Ishikawa (cell line): ENCODE measurements around the gene PTTG1.

ENCODE experiments used
- CEBPB ChIP-seq: IDR thresholded peaks from 2 replicates; pipeline ENCODE4 v1.6.1; 2012
- CREB1 ChIP-seq: IDR thresholded peaks from 2 replicates; pipeline ENCODE4 v1.6.1; 2012; ENCODE audit warnings: low read depth
- EGR1 ChIP-seq: IDR thresholded peaks from 2 replicates; pipeline ENCODE4 v1.6.1; 2012
- EP300 ChIP-seq: IDR thresholded peaks from 2 replicates; pipeline ENCODE4 v1.6.1; 2012; ENCODE audit warnings: borderline replicate concordance
- FOXM1 ChIP-seq: IDR thresholded peaks from 2 replicates; pipeline ENCODE4 v1.6.1; 2012; ENCODE audit warnings: low read depth, borderline replicate concordance
- MAX ChIP-seq: IDR thresholded peaks from 2 replicates; pipeline ENCODE4 v1.6.1; 2012
- NFIC ChIP-seq: IDR thresholded peaks from 2 replicates; pipeline ENCODE4 v1.6.1; 2012
- RAD21 ChIP-seq: IDR thresholded peaks from 2 replicates; pipeline ENCODE4 v1.6.1; 2012; ENCODE audit warnings: low read depth
- REST ChIP-seq: IDR thresholded peaks from 2 replicates; pipeline ENCODE4 v1.6.1; 2012; ENCODE audit warnings: low read depth, mild to moderate bottlenecking
- TAF1 ChIP-seq: IDR thresholded peaks from 2 replicates; pipeline ENCODE4 v1.6.1; 2012; ENCODE audit warnings: low read depth, mild to moderate bottlenecking
- TCF12 ChIP-seq: IDR thresholded peaks from 2 replicates; pipeline ENCODE4 v1.6.1; 2012; ENCODE audit warnings: low read depth
- TEAD4 ChIP-seq: IDR thresholded peaks from 2 replicates; pipeline ENCODE4 v1.6.1; 2012
- USF1 ChIP-seq: IDR thresholded peaks from 2 replicates; pipeline ENCODE4 v1.6.1; 2012
- YY1 ChIP-seq: IDR thresholded peaks from 2 replicates; pipeline ENCODE4 v1.6.1; 2012; ENCODE audit warnings: low read depth
- ZBTB7A ChIP-seq: IDR thresholded peaks from 2 replicates; pipeline ENCODE4 v1.6.1; 2012; ENCODE audit warnings: low read depth

PTTG1 gene

GRCh38 chr5:160469156-160470144 lies 47.8 kb downstream of the PTTG1 start:
- no peak for TF ChIP-seq EP300

GRCh38 chr5:160470437-160471361 lies 49.0 kb downstream of the PTTG1 start:
- TF ChIP-seq CEBPB (no peak), EGR1 (no peak), FOXM1 (no peak), TAF1 (no peak), USF1 (no peak), ZBTB7A (no peak), NFIC (no peak), CREB1 (no peak), RAD21 (no peak), EP300 (no peak), TEAD4 (no peak), MAX (no peak), YY1 (no peak)

- TF ChIP-seq RAD21 (no peak), EGR1 (no peak)
Measured at GRCh38 chr5:160471761-160472160, 50.1 kb downstream of the PTTG1 start.

- TF ChIP-seq REST (no peak), USF1 (no peak), CREB1 (no peak), RAD21 (no peak), TAF1 (no peak), ZBTB7A (no peak)
Measured at GRCh38 chr5:160472482-160472881, 50.8 kb downstream of the PTTG1 start.

GRCh38 chr5:160473681-160474080 lies 52.0 kb downstream of the PTTG1 start:
- no peak for TF ChIP-seq TCF12
- TF ChIP-seq ZBTB7A, result no peak
- no peak for TF ChIP-seq EGR1
- no peak for TF ChIP-seq USF1
- TF ChIP-seq TEAD4, result no peak
- TF ChIP-seq REST, result no peak
- TF ChIP-seq RAD21, result no peak
- TF ChIP-seq EP300, result no peak
- TF ChIP-seq NFIC, result no peak
- TF ChIP-seq YY1, result no peak
- no peak for TF ChIP-seq TAF1

- no peak for TF ChIP-seq CREB1
- no peak for TF ChIP-seq YY1
- no peak for TF ChIP-seq TEAD4
- TF ChIP-seq NFIC, result no peak
- TF ChIP-seq RAD21, result no peak
- no peak for TF ChIP-seq EP300
- no peak for TF ChIP-seq CEBPB
- TF ChIP-seq MAX, result no peak
- TF ChIP-seq FOXM1, result no peak
- no peak for TF ChIP-seq TCF12
- no peak for TF ChIP-seq EGR1
- TF ChIP-seq USF1, result no peak
- TF ChIP-seq REST, result no peak
- no peak for TF ChIP-seq TAF1
- TF ChIP-seq ZBTB7A, result no peak
Measured at GRCh38 chr5:160474084-160474483, 52.4 kb downstream of the PTTG1 start.
